Nephron progenitor cell (in vitro differentiated cells): ENCODE measurements around the gene ARHGAP33.

Experiments
- DNase-seq: peaks from one replicate; pipeline ENCODE4 v3.0.0; 2021
- H3K27ac Mint-ChIP-seq: 2 replicates; pipeline ENCODE4 v1.8.0; 2021; ENCODE audit warnings: mild to moderate bottlenecking, moderate library complexity, mixed read lengths
- H3K27me3 Mint-ChIP-seq: 2 replicates; pipeline ENCODE4 v1.8.0; 2021; ENCODE audit warnings: mild to moderate bottlenecking, low read depth, mixed read lengths; ENCODE audit not compliant: poor library complexity
- H3K36me3 Mint-ChIP-seq: 2 replicates; pipeline ENCODE4 v1.8.0; 2021; ENCODE audit warnings: low read depth, mixed read lengths
- H3K4me1 Mint-ChIP-seq: 2 replicates; pipeline ENCODE4 v1.8.0; 2021; ENCODE audit warnings: mixed read lengths
- H3K4me3 Mint-ChIP-seq: 2 replicates; pipeline ENCODE4 v1.8.0; 2021; ENCODE audit warnings: mild to moderate bottlenecking, moderate library complexity, mixed read lengths
- H3K9me3 Mint-ChIP-seq: 2 replicates; pipeline ENCODE4 v1.8.0; 2021; ENCODE audit warnings: mild to moderate bottlenecking, moderate library complexity, mixed read lengths
- TF ChIP-seq, protein P1 (sequence below): fragments of 200-600 bp; sonication (generic); IDR thresholded peaks from 2 replicates; pipeline ENCODE4 v1.5.0; 2021; ENCODE audit warnings: antibody characterized with exemption

Gene ARHGAP33

DNA sequence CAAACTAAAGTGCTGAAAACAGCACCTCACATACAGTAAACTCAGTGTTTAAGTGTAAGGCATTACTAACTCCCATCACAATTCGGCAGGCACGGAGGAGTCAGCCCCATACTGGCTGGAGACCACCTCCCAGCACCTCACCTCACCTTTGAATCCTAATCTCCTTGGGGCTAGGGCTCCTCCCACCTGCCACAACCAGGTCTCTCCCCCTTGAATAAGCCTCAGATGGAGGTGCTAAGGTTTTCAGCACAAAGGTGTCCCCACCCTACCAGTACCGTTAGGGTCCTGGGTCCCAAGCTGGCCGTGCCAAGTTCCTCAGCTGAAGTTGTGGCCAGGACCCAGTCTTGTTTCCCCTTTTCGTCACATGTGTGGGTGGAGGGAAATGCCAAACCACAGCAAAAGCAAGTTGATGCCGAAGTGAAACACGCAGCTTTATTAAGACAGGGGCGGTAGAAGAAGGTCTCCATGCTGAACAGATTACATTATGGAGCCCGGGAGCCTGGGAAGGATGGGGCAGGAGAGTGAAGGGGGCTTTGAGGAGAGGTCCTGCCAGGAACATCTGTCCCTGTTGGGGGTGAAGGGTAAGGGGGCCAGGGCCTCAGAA is 33.1 kb upstream of the ARHGAP33 start, which contains the start of gene IGFLR1:
IGFLR1 (minus strand) TSS at position 332 of the 604 bp plus-strand sequence. CDS start 1,272 bp downstream, outside the sequence.
- Mint-ChIP-seq H3K27me3 (peaks cover 2% of the 10 kb centered on the region), H3K4me1 (peaks cover 46% of the 10 kb centered on the region), H3K4me3 (peak within 1 kb of the TSS; percentile 74), H3K27ac (no peak within 1 kb of the TSS), H3K36me3 (peaks cover 14% of the 10 kb centered on the region), H3K9me3 (no peaks in the 10 kb centered on the region)
- DNase-seq = no peak
- TF ChIP-seq, protein P1, sequence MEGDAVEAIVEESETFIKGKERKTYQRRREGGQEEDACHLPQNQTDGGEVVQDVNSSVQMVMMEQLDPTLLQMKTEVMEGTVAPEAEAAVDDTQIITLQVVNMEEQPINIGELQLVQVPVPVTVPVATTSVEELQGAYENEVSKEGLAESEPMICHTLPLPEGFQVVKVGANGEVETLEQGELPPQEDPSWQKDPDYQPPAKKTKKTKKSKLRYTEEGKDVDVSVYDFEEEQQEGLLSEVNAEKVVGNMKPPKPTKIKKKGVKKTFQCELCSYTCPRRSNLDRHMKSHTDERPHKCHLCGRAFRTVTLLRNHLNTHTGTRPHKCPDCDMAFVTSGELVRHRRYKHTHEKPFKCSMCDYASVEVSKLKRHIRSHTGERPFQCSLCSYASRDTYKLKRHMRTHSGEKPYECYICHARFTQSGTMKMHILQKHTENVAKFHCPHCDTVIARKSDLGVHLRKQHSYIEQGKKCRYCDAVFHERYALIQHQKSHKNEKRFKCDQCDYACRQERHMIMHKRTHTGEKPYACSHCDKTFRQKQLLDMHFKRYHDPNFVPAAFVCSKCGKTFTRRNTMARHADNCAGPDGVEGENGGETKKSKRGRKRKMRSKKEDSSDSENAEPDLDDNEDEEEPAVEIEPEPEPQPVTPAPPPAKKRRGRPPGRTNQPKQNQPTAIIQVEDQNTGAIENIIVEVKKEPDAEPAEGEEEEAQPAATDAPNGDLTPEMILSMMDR = no peak

DNA sequence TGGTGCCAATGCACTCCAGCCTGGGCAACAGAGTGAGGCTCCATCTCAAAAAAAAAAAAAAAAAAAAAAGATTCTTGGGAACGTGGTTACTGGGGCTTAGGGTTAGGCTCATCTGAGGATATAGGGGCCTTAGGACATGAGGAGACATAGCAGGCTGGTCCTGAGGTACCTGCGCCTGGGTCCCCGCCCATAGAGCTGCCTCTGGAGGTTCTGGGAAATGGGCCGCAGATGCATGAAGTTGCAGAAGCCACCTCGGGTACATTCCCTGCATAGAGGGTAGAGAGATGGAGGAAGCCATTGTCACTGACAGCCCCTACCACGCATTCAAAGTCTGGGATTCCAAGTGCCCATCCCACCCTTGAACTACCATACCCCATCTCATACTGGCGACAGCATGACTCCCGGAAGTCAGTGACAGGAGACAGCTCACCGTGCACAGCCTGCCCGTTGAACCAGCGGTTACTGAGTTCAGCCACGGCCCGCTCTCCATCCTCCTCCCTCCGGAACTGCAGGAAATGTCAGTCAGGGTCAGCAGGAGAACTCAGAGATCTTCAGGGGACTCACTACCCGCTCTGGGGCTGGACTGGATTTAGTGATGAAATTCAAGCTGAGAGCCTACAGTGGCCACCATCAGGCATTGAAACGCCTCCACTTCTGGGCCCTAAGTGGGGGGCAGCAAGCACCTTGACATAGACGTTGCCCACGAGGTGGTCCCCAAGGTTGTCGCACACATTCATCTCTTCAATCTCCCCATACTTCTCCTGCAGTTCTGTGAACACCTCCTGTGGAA is 31.5 kb upstream of the ARHGAP33 start:
- no peak for DNase-seq
- H3K27me3 Mint-ChIP-seq = peaks cover 2% of the 10 kb centered on the region
- H3K27ac Mint-ChIP-seq = no peak overlapping the region
- peaks cover 61% of the 10 kb centered on the region for H3K4me1 Mint-ChIP-seq
- H3K9me3 Mint-ChIP-seq = no peaks in the 10 kb centered on the region
- H3K36me3 Mint-ChIP-seq = peaks cover 6% of the 10 kb centered on the region
- peak overlapping the region; percentile 100 for H3K4me3 Mint-ChIP-seq
- TF ChIP-seq, protein P1 = no peak

DNA sequence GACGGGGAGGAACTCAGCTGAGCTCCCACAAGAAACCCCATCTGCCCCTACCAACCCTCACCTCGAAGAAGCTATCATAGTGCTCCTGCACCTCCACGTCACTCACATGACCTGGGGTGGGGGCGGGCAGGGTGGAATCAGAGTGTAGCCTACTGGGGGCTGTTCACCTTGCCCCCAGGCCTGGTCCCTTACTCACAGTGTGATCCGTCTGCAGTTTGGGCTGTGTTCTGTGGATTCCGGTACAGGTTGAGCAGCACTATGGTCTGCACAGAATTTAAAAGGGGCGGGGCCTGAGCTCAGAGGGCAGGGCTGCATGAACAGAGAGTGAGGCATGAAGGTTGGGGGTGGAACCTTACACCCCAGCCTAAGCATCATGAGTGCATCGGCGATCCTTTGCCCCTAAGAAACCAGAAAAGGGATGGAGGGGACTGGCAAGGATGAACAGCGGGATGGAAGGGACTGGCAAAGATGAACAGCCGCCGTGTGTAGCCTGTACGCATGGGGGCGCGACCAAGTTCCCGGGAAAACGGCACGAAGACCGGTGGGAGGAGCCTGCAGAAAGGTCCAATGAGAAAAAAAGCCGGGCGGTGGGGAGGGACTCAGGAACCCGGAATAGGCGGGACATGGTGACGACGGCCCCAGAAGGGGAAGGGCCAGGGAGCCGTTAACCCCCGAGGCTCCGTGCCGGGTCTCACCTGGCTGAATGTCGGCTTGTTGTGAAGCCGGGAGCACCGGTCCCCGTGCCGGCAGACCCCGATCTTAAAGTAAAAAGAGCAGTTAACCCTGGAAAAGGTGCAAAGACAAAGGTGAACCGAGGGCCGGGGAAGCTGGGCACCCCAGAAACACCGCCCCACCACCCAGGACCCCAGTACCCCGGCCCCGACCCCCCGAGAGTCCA is 30.7 kb upstream of the ARHGAP33 start:
- peaks cover 5% of the 10 kb centered on the region for H3K36me3 Mint-ChIP-seq
- H3K27ac Mint-ChIP-seq = peak overlapping the region; percentile 100
- DNase-seq = peak; percentile 91
- TF ChIP-seq, protein P1 = no peak
- H3K4me1 Mint-ChIP-seq = peaks cover 62% of the 10 kb centered on the region
- peaks cover 2% of the 10 kb centered on the region for H3K27me3 Mint-ChIP-seq
- no peaks in the 10 kb centered on the region for H3K9me3 Mint-ChIP-seq
- H3K4me3 Mint-ChIP-seq = peak overlapping the region; percentile 100

DNA sequence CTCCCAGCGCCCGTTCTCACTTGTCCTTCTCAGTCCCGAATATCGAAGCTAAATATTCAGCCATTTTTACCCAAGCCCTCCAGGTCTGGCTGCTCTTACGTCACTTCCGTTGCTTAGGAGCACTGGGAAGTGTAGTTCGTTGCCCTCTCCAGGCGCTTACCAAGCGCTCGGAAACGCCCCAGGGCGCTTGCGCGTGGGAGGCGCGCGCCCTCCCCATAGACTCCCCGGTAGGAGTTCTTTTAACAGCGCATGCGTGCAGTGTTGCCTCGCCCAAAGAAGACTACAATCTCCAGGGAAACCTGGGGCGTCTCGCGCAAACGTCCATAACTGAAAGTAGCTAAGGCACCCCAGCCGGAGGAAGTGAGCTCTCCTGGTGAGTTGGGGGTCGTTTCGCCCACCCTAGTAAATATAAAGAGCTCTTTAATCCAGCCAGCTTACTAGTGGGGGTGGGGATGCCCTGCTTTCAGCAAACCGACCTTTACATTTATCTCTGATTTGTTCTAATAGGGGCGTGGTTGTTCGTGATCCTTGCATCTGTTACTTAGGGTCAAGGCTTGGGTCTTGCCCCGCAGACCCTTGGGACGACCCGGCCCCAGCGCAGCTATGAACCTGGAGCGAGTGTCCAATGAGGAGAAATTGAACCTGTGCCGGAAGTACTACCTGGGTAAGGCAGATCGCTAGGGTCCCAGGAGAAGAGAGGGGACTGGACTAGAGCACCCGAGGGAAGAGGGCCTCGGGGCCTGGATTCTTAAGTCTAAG is 29.9 kb upstream of the ARHGAP33 start, which contains the start of the genes PSENEN and U2AF1L4:
PSENEN (plus strand) TSS at position 324 of the 759 bp plus-strand sequence; CDS start at position 604, 280 bp downstream.
U2AF1L4 (minus strand) TSS at position 91 of the 759 bp plus-strand sequence; CDS start at position 64, 27 bp downstream.
- Mint-ChIP-seq H3K27ac (peak within 1 kb of the TSS; percentile 100), H3K9me3 (no peaks in the 10 kb centered on the region), H3K4me3 (peak within 1 kb of the TSS; percentile 100), H3K36me3 (peaks cover 5% of the 10 kb centered on the region), H3K4me1 (peaks cover 60% of the 10 kb centered on the region), H3K27me3 (peaks cover 2% of the 10 kb centered on the region)
- DNase-seq = peak; percentile 93
- TF ChIP-seq, protein P1 = no peak

DNA sequence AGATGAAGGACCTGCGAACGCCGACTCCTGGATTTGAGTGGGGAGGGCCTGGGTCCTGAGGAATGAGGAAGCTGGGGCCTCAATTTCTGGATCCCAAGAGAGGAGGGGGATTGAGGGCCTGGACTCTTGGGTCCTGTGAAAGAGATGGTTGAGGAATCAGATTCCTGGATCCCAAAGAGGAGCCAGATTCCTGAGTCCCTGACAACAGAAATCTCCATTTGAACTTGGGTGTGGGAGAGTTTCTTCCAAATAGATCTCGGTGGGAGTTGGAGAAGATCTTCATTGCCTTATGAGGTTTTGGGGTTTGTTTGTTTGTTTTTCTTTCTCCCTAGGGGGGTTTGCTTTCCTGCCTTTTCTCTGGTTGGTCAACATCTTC is 29.3 kb upstream of the ARHGAP33 start:
- peaks cover 57% of the 10 kb centered on the region for H3K4me1 Mint-ChIP-seq
- peak overlapping the region; percentile 100 for H3K4me3 Mint-ChIP-seq
- H3K36me3 Mint-ChIP-seq = peaks cover 5% of the 10 kb centered on the region
- TF ChIP-seq, protein P1 = no peak
- peaks cover 2% of the 10 kb centered on the region for H3K27me3 Mint-ChIP-seq
- DNase-seq = no peak
- H3K9me3 Mint-ChIP-seq = no peaks in the 10 kb centered on the region
- H3K27ac Mint-ChIP-seq = peak overlapping the region; percentile 100
